Measurements from ENCODE around the gene RAB34.
A peak's percentile ranks its signal among the peaks of the same experiment; 100 is the strongest.
"Not testable (repeated sequence)": the region's sequence is repeated elsewhere in the genome, so short reads cannot be mapped to it uniquely, and the experiment has no call there.

Gene RAB34

GRCh38 chr17:28726627-28727491 lies 9.2 kb upstream of the RAB34 start:
- DNase-seq = peak; percentile 88

GRCh38 chr17:28726226-28726626 lies 8.6 kb upstream of the RAB34 start, which contains the start of gene TLCD1:
Gene TLCD1, minus strand, starts transcription at chr17:28726233. Its CDS starts 136 bp downstream, at chr17:28726097.
- peak; percentile 68 for DNase-seq

GRCh38 chr17:28725660-28726225 lies 8.1 kb upstream of the RAB34 start:
- DNase-seq = no peak

- no peak for DNase-seq
Measured at GRCh38 chr17:28725166-28725659, 7.5 kb upstream of the RAB34 start.

- no peak for DNase-seq
Measured at GRCh38 chr17:28724500-28725165, 7.0 kb upstream of the RAB34 start.

GRCh38 chr17:28723836-28724499 lies 6.3 kb upstream of the RAB34 start:
- not testable (repeated sequence) for DNase-seq

GRCh38 chr17:28723159-28723835 lies 5.6 kb upstream of the RAB34 start:
- DNase-seq = no peak

GRCh38 chr17:28722417-28723158 lies 4.9 kb upstream of the RAB34 start:
- DNase-seq = no peak

- not testable (repeated sequence) for DNase-seq
Measured at GRCh38 chr17:28720997-28721329, 3.3 kb upstream of the RAB34 start.

GRCh38 chr17:28720247-28720996 lies 2.8 kb upstream of the RAB34 start:
- no peak for DNase-seq

- DNase-seq = no peak
Measured at GRCh38 chr17:28719021-28719433, 1.4 kb upstream of the RAB34 start.

GRCh38 chr17:28718333-28719020 lies 809 bp upstream of the RAB34 start:
- no peak for DNase-seq

- no peak for DNase-seq
Measured at GRCh38 chr17:28716740-28717577, 709 bp downstream of the RAB34 start.

GRCh38 chr17:28715217-28715616 lies 2.5 kb downstream of the RAB34 start:
- DNase-seq = no peak

- DNase-seq = no peak
Measured at GRCh38 chr17:28714281-28714680, 3.4 kb downstream of the RAB34 start.

- DNase-seq = no peak
Measured at GRCh38 chr17:28712705-28713415, 4.8 kb downstream of the RAB34 start.

GRCh38 chr17:28712032-28712704 lies 5.5 kb downstream of the RAB34 start:
- no peak for DNase-seq

GRCh38 chr17:28711723-28712031 lies 6.0 kb downstream of the RAB34 start, which contains the start of gene PROCA1:
Gene PROCA1, minus strand, starts transcription at chr17:28711888. Its CDS starts 228 bp downstream, at chr17:28711660.
- DNase-seq = no peak

Measured in amniotic stem cell (primary cell).